HEK293 (cell line): ENCODE measurements around the gene BMP6.
"Not testable (repeated sequence)": the region's sequence is repeated elsewhere in the genome, so short reads cannot be mapped to it uniquely, and the experiment has no call there.

Experiments
- CTCF ChIA-PET: fragments of 350-600 bp; formaldehyde crosslinking; extraction: SDS; loops from one replicate; lab custom pipeline; 2021; ENCODE audit warnings: antibody characterized with exemption; lab: Yijun Ruan, JAX
- POLR2A ChIA-PET: fragments of 300-600 bp; formaldehyde crosslinking; extraction: SDS; loops from one replicate; lab custom pipeline; 2020; ENCODE audit warnings: antibody characterized with exemption, inconsistent platforms; lab: Yijun Ruan, JAX
- H3K27ac ChIP-seq: fragments of 200-500 bp; sonication (Bioruptor generic); 2 replicates; pipeline ENCODE4 v1.5.1; 2014; ENCODE audit warnings: low read depth, low read length, control low read depth, inconsistent platforms; ENCODE audit errors: extremely low read depth
- H3K36me3 ChIP-seq, 2 experiments: fragments of 200-500 bp in 1 of 2; sonication (Bioruptor generic) in 1 of 2; 1 replicate in 1 of 2; 2 replicates in 1 of 2; pipeline ENCODE4 v1.5.1; 2014 to 2017; ENCODE audit warnings: inconsistent platforms in 2 of 2, low read length in 2 of 2; ENCODE audit not compliant: control insufficient read depth in 2 of 2, insufficient read depth in 1 of 2
- H3K4me1 ChIP-seq: fragments of 200-500 bp; sonication (Bioruptor generic); 2 replicates; pipeline ENCODE4 v1.5.1; 2014; ENCODE audit warnings: mild to moderate bottlenecking, low read length, inconsistent platforms; ENCODE audit not compliant: control insufficient read depth, insufficient read depth
- H3K4me3 ChIP-seq: 2 replicates; pipeline ENCODE4 v1.5.1; 2011; ENCODE audit warnings: low read depth, mild to moderate bottlenecking, control low read depth, low read length, moderate library complexity
- H3K9me3 ChIP-seq: fragments of 200-500 bp; sonication (Bioruptor generic); 2 replicates; pipeline ENCODE4 v1.5.1; 2014; ENCODE audit warnings: low read depth, low read length, inconsistent platforms; ENCODE audit not compliant: control insufficient read depth, insufficient read depth
- GLIS2 ChIP-seq: fragments of 450-650 bp; formaldehyde crosslinking; IDR thresholded peaks from 2 replicates; pipeline ENCODE4 v1.5.1; 2016; ENCODE audit warnings: missing biosample characterization, missing genetic modification characterization
- HOXD13 ChIP-seq: sonication (generic); formaldehyde crosslinking; IDR thresholded peaks from 2 replicates; pipeline ENCODE4 v1.8.0; 2022; ENCODE audit warnings: missing genetic modification reagents, borderline replicate concordance
- KLF10 ChIP-seq: fragments of 450-650 bp; IDR thresholded peaks from 2 replicates; pipeline ENCODE4 v1.5.1; 2018; ENCODE audit warnings: missing biosample characterization, mild to moderate bottlenecking, missing genetic modification characterization
- TRIM28 ChIP-seq: IDR thresholded peaks from 2 replicates; pipeline ENCODE4 v1.6.1; 2011; ENCODE audit warnings: low read length, control low read depth, borderline replicate concordance
- ZFP69B ChIP-seq: fragments of 450-650 bp; formaldehyde crosslinking; IDR thresholded peaks from 2 replicates; pipeline ENCODE4 v1.5.1; 2016; ENCODE audit warnings: missing biosample characterization, missing genetic modification characterization
- ZNF19 ChIP-seq: fragments of 450-650 bp; formaldehyde crosslinking; IDR thresholded peaks from 2 replicates; pipeline ENCODE4; 2016; ENCODE audit warnings: missing biosample characterization, missing genetic modification characterization, low read depth
- ZNF223 ChIP-seq: fragments of 450-650 bp; formaldehyde crosslinking; IDR thresholded peaks from 2 replicates; pipeline ENCODE4 v1.5.1; 2016; ENCODE audit warnings: missing biosample characterization, missing genetic modification characterization
- ZNF280C ChIP-seq: fragments of 450-650 bp; formaldehyde crosslinking; IDR thresholded peaks from 2 replicates; pipeline ENCODE4 v1.5.1; 2016; ENCODE audit warnings: missing biosample characterization, missing genetic modification characterization
- ZNF280D ChIP-seq: fragments of 450-650 bp; formaldehyde crosslinking; IDR thresholded peaks from 2 replicates; pipeline ENCODE4 v1.5.1; 2016; ENCODE audit warnings: missing biosample characterization, missing genetic modification characterization
- ZNF513 ChIP-seq: fragments of 450-650 bp; IDR thresholded peaks from 2 replicates; pipeline ENCODE4 v1.5.1; 2018; ENCODE audit warnings: missing biosample characterization, missing genetic modification characterization
- ZNF560 ChIP-seq: fragments of 450-650 bp; formaldehyde crosslinking; IDR thresholded peaks from 2 replicates; pipeline ENCODE4 v1.5.1; 2017; ENCODE audit warnings: missing biosample characterization, missing genetic modification characterization, borderline replicate concordance
- ZNF571 ChIP-seq: fragments of 450-650 bp; formaldehyde crosslinking; IDR thresholded peaks from 2 replicates; pipeline ENCODE4 v1.5.0; 2017; ENCODE audit warnings: missing biosample characterization, missing genetic modification characterization
- ZNF596 ChIP-seq: fragments of 450-650 bp; IDR thresholded peaks from 2 replicates; pipeline ENCODE4 v1.5.0; 2018; ENCODE audit warnings: missing biosample characterization, mild to moderate bottlenecking, missing genetic modification characterization, moderate library complexity
- ZNF600 ChIP-seq: fragments of 450-650 bp; formaldehyde crosslinking; IDR thresholded peaks from 2 replicates; pipeline ENCODE4 v1.5.1; 2016; ENCODE audit warnings: missing biosample characterization, missing genetic modification characterization
- ZNF776 ChIP-seq: fragments of 450-650 bp; formaldehyde crosslinking; IDR thresholded peaks from 2 replicates; pipeline ENCODE4 v1.5.0; 2017; ENCODE audit warnings: missing biosample characterization, missing genetic modification characterization, borderline replicate concordance

Gene BMP6

GRCh38 chr6:7891078-7891872 lies 165.4 kb downstream of the BMP6 start:
- Histone ChIP-seq H3K27ac (no peak overlapping the region), H3K4me3 (no peak overlapping the region), H3K36me3 (peaks cover 68 to 100% of the 10 kb centered on the region in 2 experiments), H3K4me1 (no peaks in the 10 kb centered on the region), H3K9me3 (no peaks in the 10 kb centered on the region)
- ChIA-PET POLR2A (interaction anchor here (1.4 kb wide), 1 partner anchor 8 kb away, joined by 3 read pairs; no protein-coding TSS in a partner anchor), CTCF (interaction anchor here (1.0 kb wide), 1 partner anchor 101 kb away, joined by 3 read pairs; no protein-coding TSS in a partner anchor)
- TF ChIP-seq ZNF280C (tag by site-specific recombination) (no peak), ZNF280D (tag by site-specific recombination) (no peak), ZNF513 (tag by site-specific recombination) (no peak), ZNF223 (no peak), ZFP69B (tag by site-specific recombination) (no peak), HOXD13 (CRISPR knock-in tag) (no peak), ZNF19 (no peak), KLF10 (tag by site-specific recombination) (no peak), GLIS2 (no peak), ZNF596 (no peak), TRIM28 (no peak), ZNF560 (no peak), ZNF571 (no peak)

GRCh38 chr6:7892367-7892766 lies 166.5 kb downstream of the BMP6 start:
- H3K4me3 ChIP-seq, CTCF ChIA-PET, H3K27ac ChIP-seq, POLR2A ChIA-PET, H3K9me3 ChIP-seq, H3K4me1 ChIP-seq: not testable (repeated sequence)
- peaks cover 78 to 97% of the 10 kb centered on the region in 2 experiments for H3K36me3 ChIP-seq

- ChIA-PET CTCF (interaction anchor here (0.5 kb wide), 1 partner anchor 88 kb away, joined by 3 read pairs; no protein-coding TSS in a partner anchor), POLR2A (no interaction called here)
- TF ChIP-seq ZNF600, result 0 out of 2 replicates have a peak, but pooled peaks have one; percentile 14
- no peak for TF ChIP-seq ZNF776 (tag by site-specific recombination)
- peaks cover 83 to 97% of the 10 kb centered on the region in 2 experiments for H3K36me3 ChIP-seq
- H3K4me1 ChIP-seq, result no peaks in the 10 kb centered on the region
- no peak overlapping the region for H3K4me3 ChIP-seq
- H3K9me3 ChIP-seq, result no peaks in the 10 kb centered on the region
- H3K27ac ChIP-seq, result no peak overlapping the region
Measured at GRCh38 chr6:7893342-7893741, 167.4 kb downstream of the BMP6 start.
